ENCODE results near the gene LCE1F.

LCE1F gene

GRCh38 chr1:152774875-152775274 lies at the start of gene LCE1F:
TSS of gene LCE1F (plus strand) at chr1:152775140. CDS start at chr1:152776372, 1,232 bp downstream.
- no peak for DNase-seq (ENCODE audit: low read depth in 2 of 2)

- DNase-seq (ENCODE audit: low read depth in 2 of 2): no peak
Measured at GRCh38 chr1:152725261-152725660, 49.7 kb upstream of the LCE1F start.

GRCh38 chr1:152728986-152729385 lies 46.0 kb upstream of the LCE1F start:
- DNase-seq (ENCODE audit: low read depth in 2 of 2): no peak

GRCh38 chr1:152735648-152736047 lies 39.3 kb upstream of the LCE1F start:
- no peak for DNase-seq (ENCODE audit: low read depth in 2 of 2)

GRCh38 chr1:152737997-152738396 lies 36.9 kb upstream of the LCE1F start:
- no peak for DNase-seq (ENCODE audit: low read depth in 2 of 2)

- DNase-seq (ENCODE audit: low read depth in 2 of 2): no peak
Measured at GRCh38 chr1:152739841-152740240, 35.1 kb upstream of the LCE1F start.

- no peak for DNase-seq (ENCODE audit: low read depth in 2 of 2)
Measured at GRCh38 chr1:152741656-152742055, 33.3 kb upstream of the LCE1F start.

- DNase-seq (ENCODE audit: low read depth in 2 of 2): no peak
Measured at GRCh38 chr1:152743371-152744145, 31.4 kb upstream of the LCE1F start.

- no peak for DNase-seq (ENCODE audit: low read depth in 2 of 2)
Measured at GRCh38 chr1:152745289-152745704, 29.6 kb upstream of the LCE1F start.

GRCh38 chr1:152745765-152746444 lies 29.0 kb upstream of the LCE1F start:
- no peak for DNase-seq (ENCODE audit: low read depth in 2 of 2)

GRCh38 chr1:152747831-152748230 lies 27.1 kb upstream of the LCE1F start:
- no peak for DNase-seq (ENCODE audit: low read depth in 2 of 2)

GRCh38 chr1:152752225-152752624 lies 22.7 kb upstream of the LCE1F start:
- DNase-seq (ENCODE audit: low read depth in 2 of 2): no peak

- DNase-seq (ENCODE audit: low read depth in 2 of 2): no peak
Measured at GRCh38 chr1:152753586-152753985, 21.4 kb upstream of the LCE1F start.

- no peak for DNase-seq (ENCODE audit: low read depth in 2 of 2)
Measured at GRCh38 chr1:152756872-152757271, 18.1 kb upstream of the LCE1F start.

- no peak for DNase-seq (ENCODE audit: low read depth in 2 of 2)
Measured at GRCh38 chr1:152757747-152758146, 17.2 kb upstream of the LCE1F start, which contains the start of gene KPRP. TSS of gene KPRP (plus strand) at chr1:152758025. CDS start at chr1:152759589, 1,564 bp downstream.

GRCh38 chr1:152758636-152759035 lies 16.3 kb upstream of the LCE1F start:
- DNase-seq (ENCODE audit: low read depth in 2 of 2): no peak

- DNase-seq (ENCODE audit: low read depth in 2 of 2): no peak
Measured at GRCh38 chr1:152759453-152760173, 15.3 kb upstream of the LCE1F start.

- no peak for DNase-seq (ENCODE audit: low read depth in 2 of 2)
Measured at GRCh38 chr1:152760551-152761190, 14.3 kb upstream of the LCE1F start.

- DNase-seq (ENCODE audit: low read depth in 2 of 2): no peak
Measured at GRCh38 chr1:152761609-152762213, 13.2 kb upstream of the LCE1F start.

- no peak for DNase-seq (ENCODE audit: low read depth in 2 of 2)
Measured at GRCh38 chr1:152768847-152769533, 6.0 kb upstream of the LCE1F start.

GRCh38 chr1:152770411-152770810 lies 4.5 kb upstream of the LCE1F start:
- no peak for DNase-seq (ENCODE audit: low read depth in 2 of 2)
